Measurements from ENCODE around the gene EARS2. TPM values are rescaled to one million over a fixed set of nuclear protein-coding genes. Genes with fewer than 3 reads are reported as not detected.
"Not testable (repeated sequence)": the region's sequence is repeated elsewhere in the genome, so short reads cannot be mapped to it uniquely, and the experiment has no call there.

The EARS2 gene
- total RNA-seq, 1 donor from 2014 or later = 16.8 TPM

DNA sequence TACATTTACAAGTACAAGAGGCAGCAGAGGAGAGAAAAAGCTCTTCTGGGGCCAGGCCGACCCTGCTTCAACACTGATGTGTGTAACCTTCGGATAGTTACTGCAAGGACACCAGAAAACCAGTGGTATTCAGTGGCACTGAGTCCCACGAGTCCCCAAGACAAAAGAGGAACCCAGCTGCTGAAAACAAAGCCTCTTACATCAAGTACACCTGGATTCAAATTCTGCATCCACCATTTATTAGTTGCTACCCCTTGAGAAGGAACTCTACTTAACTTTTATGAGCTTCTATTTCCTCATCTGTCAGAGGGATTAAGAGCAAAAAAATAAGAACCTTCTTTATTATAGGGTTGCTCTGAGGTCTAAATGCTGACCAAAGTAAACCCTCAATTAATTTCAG lies 2.6 kb downstream of the EARS2 start:
- no peak for DNase-seq (ENCODE audit: low spot score in 2 of 2)
- H3K9me3 ChIP-seq = no peaks in the 10 kb centered on the region
- no peak overlapping the region for H3K27ac ChIP-seq
- peaks cover 8 to 18% of the 10 kb centered on the region in 2 donors for H3K4me1 ChIP-seq
- TF ChIP-seq, protein P1, sequence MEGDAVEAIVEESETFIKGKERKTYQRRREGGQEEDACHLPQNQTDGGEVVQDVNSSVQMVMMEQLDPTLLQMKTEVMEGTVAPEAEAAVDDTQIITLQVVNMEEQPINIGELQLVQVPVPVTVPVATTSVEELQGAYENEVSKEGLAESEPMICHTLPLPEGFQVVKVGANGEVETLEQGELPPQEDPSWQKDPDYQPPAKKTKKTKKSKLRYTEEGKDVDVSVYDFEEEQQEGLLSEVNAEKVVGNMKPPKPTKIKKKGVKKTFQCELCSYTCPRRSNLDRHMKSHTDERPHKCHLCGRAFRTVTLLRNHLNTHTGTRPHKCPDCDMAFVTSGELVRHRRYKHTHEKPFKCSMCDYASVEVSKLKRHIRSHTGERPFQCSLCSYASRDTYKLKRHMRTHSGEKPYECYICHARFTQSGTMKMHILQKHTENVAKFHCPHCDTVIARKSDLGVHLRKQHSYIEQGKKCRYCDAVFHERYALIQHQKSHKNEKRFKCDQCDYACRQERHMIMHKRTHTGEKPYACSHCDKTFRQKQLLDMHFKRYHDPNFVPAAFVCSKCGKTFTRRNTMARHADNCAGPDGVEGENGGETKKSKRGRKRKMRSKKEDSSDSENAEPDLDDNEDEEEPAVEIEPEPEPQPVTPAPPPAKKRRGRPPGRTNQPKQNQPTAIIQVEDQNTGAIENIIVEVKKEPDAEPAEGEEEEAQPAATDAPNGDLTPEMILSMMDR (IDR thresholded peaks at IDR 0.05) = no peak
- no peaks in the 10 kb centered on the region for H3K27me3 ChIP-seq
- peaks cover 31 to 36% of the 10 kb centered on the region in 2 donors for H3K36me3 ChIP-seq
- intact Hi-C loops (cut with DNase I) = loop anchor here (10.0 kb wide), 2 partner anchors 950 to 1480 kb away; no protein-coding TSS in a partner anchor
- no peak overlapping the region for H3K4me3 ChIP-seq

DNA sequence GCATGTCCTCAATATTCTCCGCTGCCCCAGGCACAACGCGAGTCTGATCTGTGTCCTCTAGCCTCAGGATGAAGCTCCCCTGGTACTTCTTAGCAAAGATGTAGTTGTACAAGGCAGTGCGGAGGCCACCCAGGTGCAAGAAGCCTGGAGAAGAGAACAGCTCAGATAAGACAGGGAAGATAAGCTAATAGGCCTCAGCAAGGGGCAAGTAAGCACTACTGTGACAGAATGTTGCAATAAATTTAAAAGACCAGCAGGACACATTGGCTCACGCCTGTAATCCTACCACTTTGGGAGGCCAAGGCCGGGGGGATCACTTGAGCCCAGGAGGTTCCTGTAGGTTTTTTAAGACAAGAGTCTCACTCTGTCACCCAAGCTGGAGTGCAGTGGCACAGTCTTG lies 5.0 kb downstream of the EARS2 start:
- intact Hi-C loops (cut with DNase I) = loop anchor here (10.0 kb wide), 2 partner anchors 953 to 1483 kb away; no protein-coding TSS in a partner anchor
- Histone ChIP-seq H3K27ac (no peak overlapping the region), H3K36me3 (peaks cover 35 to 52% of the 10 kb centered on the region in 2 donors), H3K4me3 (no peak overlapping the region), H3K9me3 (no peaks in the 10 kb centered on the region), H3K4me1 (peaks cover 5 to 7% of the 10 kb centered on the region in 2 donors), H3K27me3 (no peaks in the 10 kb centered on the region)
- TF ChIP-seq, protein P1 (IDR thresholded peaks at IDR 0.05) = no peak
- DNase-seq (ENCODE audit: low spot score in 2 of 2) = no peak

DNA sequence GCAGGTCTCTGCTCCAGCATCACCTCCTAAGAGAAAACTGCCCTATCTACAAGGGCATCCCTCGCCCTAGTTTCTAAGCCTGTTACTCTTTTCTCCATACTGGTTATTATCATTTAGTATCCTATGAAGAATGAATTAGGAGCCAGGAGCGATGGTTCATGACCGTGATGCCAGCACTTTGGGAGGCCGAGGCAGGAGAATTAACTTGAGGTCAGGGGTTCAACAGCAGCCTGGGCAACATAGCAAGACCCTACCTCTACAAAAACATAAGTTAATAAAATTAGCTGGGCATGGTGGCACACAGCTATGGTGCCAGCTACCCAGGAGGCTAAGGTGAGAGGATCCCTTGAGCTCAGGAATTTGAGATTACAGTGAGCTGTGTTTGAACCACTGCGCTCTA lies 7.2 kb downstream of the EARS2 start:
- no peak for DNase-seq (ENCODE audit: low spot score in 2 of 2)
- Histone ChIP-seq H3K27me3 (no peaks in the 10 kb centered on the region), H3K36me3 (peaks cover 45 to 74% of the 10 kb centered on the region in 2 donors), H3K27ac (no peak overlapping the region), H3K4me3 (no peak overlapping the region), H3K9me3 (no peaks in the 10 kb centered on the region), H3K4me1 (no peaks in the 10 kb centered on the region)
- TF ChIP-seq, protein P1 (IDR thresholded peaks at IDR 0.05) = no peak
- intact Hi-C loops (cut with DNase I) = loop anchor here (10.0 kb wide), 2 partner anchors 955 to 1485 kb away; no protein-coding TSS in a partner anchor

DNA sequence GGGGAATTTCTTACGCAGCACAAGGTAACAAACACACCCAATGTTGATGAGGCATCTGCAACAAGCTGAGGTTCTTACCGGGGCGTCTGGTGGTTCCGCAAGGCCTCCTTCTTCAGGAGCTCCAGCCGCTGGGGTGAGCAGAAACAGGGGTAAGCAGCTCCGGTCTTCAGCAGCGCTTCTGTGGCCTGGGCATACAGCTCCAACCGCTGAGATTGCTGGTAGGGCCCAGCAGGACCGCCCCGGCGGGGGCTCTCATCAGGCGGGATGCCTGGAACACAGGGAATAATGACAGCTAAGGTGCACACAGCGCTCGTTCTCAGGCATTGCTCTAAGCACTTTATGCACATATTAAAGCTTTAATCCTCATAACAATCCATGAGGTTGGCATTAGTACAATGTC lies 12.7 kb downstream of the EARS2 start:
- no peaks in the 10 kb centered on the region for H3K9me3 ChIP-seq
- no peaks in the 10 kb centered on the region for H3K27me3 ChIP-seq
- peaks cover 37 to 84% of the 10 kb centered on the region in 2 donors for H3K36me3 ChIP-seq
- H3K4me1 ChIP-seq = no peaks in the 10 kb centered on the region
- no peak overlapping the region for H3K27ac ChIP-seq
- intact Hi-C loops (cut with DNase I) = no loop called here
- DNase-seq (ENCODE audit: low spot score in 2 of 2) = no peak
- no peak overlapping the region for H3K4me3 ChIP-seq
- TF ChIP-seq, protein P1 (IDR thresholded peaks at IDR 0.05) = no peak

DNA sequence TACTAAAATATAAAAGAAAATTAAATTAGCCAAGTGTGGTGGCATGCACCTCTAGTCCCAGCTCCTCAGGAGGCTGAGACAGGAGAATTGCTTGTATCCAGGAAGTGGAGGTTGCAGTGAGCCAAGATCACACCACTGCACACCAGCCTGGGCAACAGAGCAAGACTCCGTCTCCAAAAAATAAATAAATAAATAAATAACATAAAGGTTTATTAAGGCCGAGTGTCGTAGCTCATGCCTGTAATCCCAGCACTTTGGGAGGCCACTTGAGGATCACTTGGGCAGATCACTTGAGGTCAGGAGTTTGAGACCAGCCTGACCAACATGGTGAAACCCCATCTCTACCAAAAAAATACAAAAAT lies 16.4 kb downstream of the EARS2 start:
- H3K4me3 ChIP-seq; H3K27ac ChIP-seq; H3K9me3 ChIP-seq; DNase-seq (ENCODE audit: low spot score in 2 of 2); intact Hi-C loops (cut with DNase I); H3K4me1 ChIP-seq; H3K27me3 ChIP-seq: not testable (repeated sequence)
- H3K36me3 ChIP-seq = peaks cover 23 to 73% of the 10 kb centered on the region in 2 donors

DNA sequence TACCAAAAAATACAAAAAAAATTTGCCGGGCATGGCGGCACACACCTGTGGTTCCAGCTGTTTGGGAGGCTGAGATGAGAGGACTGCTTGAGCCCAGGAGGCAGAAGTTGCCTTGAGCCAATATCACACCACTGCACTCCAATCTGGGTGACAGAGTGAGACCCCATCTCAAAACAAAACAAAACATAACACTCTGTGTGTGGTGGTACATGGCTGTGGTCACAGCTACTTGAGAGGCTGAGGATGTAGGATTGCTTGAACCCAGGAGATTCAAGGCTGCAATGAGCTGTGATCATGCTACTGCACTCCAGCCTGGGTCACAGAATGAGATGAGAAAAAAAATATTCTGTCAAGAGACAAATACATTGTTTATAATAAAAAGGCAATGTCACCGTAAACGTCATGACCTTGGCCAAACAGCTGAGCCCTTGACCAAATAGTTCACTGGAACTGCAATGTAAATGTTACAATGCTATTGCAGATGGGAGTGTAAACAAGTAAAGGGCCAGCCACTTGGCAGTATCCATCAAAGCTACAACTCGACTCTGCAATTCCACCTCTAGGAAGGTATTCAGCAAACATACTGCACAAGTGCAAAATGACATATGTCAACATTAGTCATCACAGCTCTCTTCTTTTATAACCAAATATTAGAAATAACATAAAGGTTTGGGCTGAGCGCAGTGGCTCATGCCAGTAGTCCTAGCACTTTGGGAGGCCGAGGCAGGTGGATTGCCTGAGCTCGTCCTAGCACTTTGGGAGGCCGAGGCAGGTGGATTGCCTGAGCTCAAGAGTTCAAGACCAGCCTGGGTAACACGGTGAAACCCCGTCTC lies 16.9 kb downstream of the EARS2 start:
- intact Hi-C loops (cut with DNase I) = no loop called here
- H3K4me1 ChIP-seq = no peaks in the 10 kb centered on the region
- H3K27ac ChIP-seq = no peak overlapping the region
- TF ChIP-seq, protein P1 (IDR thresholded peaks at IDR 0.05) = no peak
- peaks cover 23 to 73% of the 10 kb centered on the region in 2 donors for H3K36me3 ChIP-seq
- no peaks in the 10 kb centered on the region for H3K9me3 ChIP-seq
- DNase-seq (ENCODE audit: low spot score in 2 of 2) = no peak
- no peak overlapping the region for H3K4me3 ChIP-seq
- H3K27me3 ChIP-seq = no peaks in the 10 kb centered on the region

Data from ascending aorta (tissue), 2 donors.